ENCODE results near the gene CDC40. TPM values are rescaled to one million over a fixed set of nuclear protein-coding genes. Genes with fewer than 3 reads are reported as not detected.

CDC40 gene
- total RNA-seq, 1 donor, result 27.5 TPM

DNA sequence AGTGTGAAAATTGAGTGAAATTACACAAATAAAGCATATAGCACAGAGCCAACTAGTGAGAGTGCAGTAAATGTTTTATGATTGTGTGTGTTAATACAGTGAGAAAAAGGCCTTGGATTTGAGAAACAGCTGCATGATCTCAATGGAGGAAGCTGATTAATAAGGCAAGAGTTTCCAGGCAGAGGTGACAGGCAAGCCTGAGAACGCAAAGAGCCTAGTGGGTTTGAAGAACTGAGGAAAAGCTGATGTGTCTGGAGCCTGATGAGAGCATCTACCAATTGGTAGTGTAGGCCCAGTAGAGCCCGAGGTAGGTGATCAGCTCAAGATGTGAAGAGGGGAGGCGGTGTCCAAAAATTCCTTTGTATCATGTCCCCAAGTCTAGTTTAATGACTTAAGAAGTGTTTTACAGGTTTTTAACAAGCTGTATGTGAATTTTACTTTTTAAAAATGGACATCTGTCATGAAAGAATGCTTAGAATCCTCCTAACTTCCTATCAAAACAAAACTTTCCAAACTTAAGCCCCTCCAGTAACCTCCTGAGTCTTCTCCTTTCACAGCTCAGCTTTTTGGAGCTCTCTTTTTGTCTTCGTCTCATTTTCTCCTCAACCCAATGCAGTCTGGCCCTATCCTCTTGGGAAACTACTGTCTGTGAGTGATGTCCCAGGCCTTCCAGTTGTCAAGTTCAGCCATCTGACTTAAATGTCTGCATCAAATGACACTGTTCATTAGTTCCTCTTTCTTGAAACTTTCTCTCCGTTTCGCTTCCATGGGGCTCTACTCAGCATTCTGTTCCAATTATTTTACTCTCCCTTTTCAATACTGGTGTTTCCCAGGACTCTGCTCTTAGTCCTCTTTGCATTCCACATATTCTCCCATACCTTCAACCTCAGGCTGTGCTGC, 1.2 kb downstream of the CDC40 start:
- Histone ChIP-seq H3K9me3 (ENCODE audit: low read depth, low read length) (no peaks in the 10 kb centered on the region), H3K4me2 (ENCODE audit: insufficient read depth, low read length) (peak overlapping the region; percentile 90), H3K4me1 (ENCODE audit: insufficient read depth, low read length) (peaks cover 16% of the 10 kb centered on the region), H3K27ac (ENCODE audit: low read depth, low read length) (peak overlapping the region; percentile 90), H2AFZ (ENCODE audit: low read length) (peak overlapping the region; percentile 98), H4K20me1 (ENCODE audit: insufficient read depth, low read length) (peaks cover 17% of the 10 kb centered on the region), H3K27me3 (ENCODE audit: insufficient read depth, low read length) (no peaks in the 10 kb centered on the region), H3K36me3 (ENCODE audit: insufficient read depth, low read length) (no peaks in the 10 kb centered on the region), H3K4me3 (ENCODE audit: insufficient read depth, low read length) (peak overlapping the region; percentile 85), H3K79me2 (ENCODE audit: insufficient read depth, low read length) (peaks cover 73% of the 10 kb centered on the region)
- no peak for TF ChIP-seq CTCF (IDR thresholded peaks at IDR 0.05; ENCODE audit: extremely low read depth, low read depth, low read length)
- peak; percentile 72 for DNase-seq (ENCODE audit: insufficient read length, low spot score, missing footprints)

- H3K36me3 ChIP-seq (ENCODE audit: insufficient read depth, low read length), result no peaks in the 10 kb centered on the region
- TF ChIP-seq CTCF (IDR thresholded peaks at IDR 0.05; ENCODE audit: extremely low read depth, low read depth, low read length), result no peak
- H3K79me2 ChIP-seq (ENCODE audit: insufficient read depth, low read length), result peaks cover 83% of the 10 kb centered on the region
- H3K27me3 ChIP-seq (ENCODE audit: insufficient read depth, low read length), result no peaks in the 10 kb centered on the region
- no peaks in the 10 kb centered on the region for H3K9me3 ChIP-seq (ENCODE audit: low read depth, low read length)
- H3K4me1 ChIP-seq (ENCODE audit: insufficient read depth, low read length), result peaks cover 16% of the 10 kb centered on the region
- H4K20me1 ChIP-seq (ENCODE audit: insufficient read depth, low read length), result peaks cover 16% of the 10 kb centered on the region
- H3K27ac ChIP-seq (ENCODE audit: low read depth, low read length), result no peak overlapping the region
- H3K4me2 ChIP-seq (ENCODE audit: insufficient read depth, low read length), result no peak overlapping the region
- H3K4me3 ChIP-seq (ENCODE audit: insufficient read depth, low read length), result no peak overlapping the region
- no peak overlapping the region for H2AFZ ChIP-seq (ENCODE audit: low read length)
- peak; percentile 3 for DNase-seq (ENCODE audit: insufficient read length, low spot score, missing footprints)
These were observed 3.2 kb downstream of the CDC40 start for GRCh38 chr6:110183292-110183885.

GRCh38 chr6:110185879-110186278, 5.7 kb downstream of the CDC40 start:
- peaks cover 22% of the 10 kb centered on the region for H4K20me1 ChIP-seq (ENCODE audit: insufficient read depth, low read length)
- peaks cover 93% of the 10 kb centered on the region for H3K79me2 ChIP-seq (ENCODE audit: insufficient read depth, low read length)
- no peak overlapping the region for H2AFZ ChIP-seq (ENCODE audit: low read length)
- H3K36me3 ChIP-seq (ENCODE audit: insufficient read depth, low read length), result no peaks in the 10 kb centered on the region
- H3K4me3 ChIP-seq (ENCODE audit: insufficient read depth, low read length), result no peak overlapping the region
- no peak overlapping the region for H3K27ac ChIP-seq (ENCODE audit: low read depth, low read length)
- H3K4me1 ChIP-seq (ENCODE audit: insufficient read depth, low read length), result peaks cover 14% of the 10 kb centered on the region
- no peaks in the 10 kb centered on the region for H3K27me3 ChIP-seq (ENCODE audit: insufficient read depth, low read length)
- peak overlapping the region; percentile 17 for H3K4me2 ChIP-seq (ENCODE audit: insufficient read depth, low read length)
- no peaks in the 10 kb centered on the region for H3K9me3 ChIP-seq (ENCODE audit: low read depth, low read length)
- peak; percentile 31 for DNase-seq (ENCODE audit: insufficient read length, low spot score, missing footprints)
- no peak for TF ChIP-seq CTCF (IDR thresholded peaks at IDR 0.05; ENCODE audit: extremely low read depth, low read depth, low read length)

GRCh38 chr6:110188791-110189190, 8.6 kb downstream of the CDC40 start:
- Histone ChIP-seq H3K36me3 (ENCODE audit: insufficient read depth, low read length) (no peaks in the 10 kb centered on the region), H2AFZ (ENCODE audit: low read length) (no peak overlapping the region), H4K20me1 (ENCODE audit: insufficient read depth, low read length) (peaks cover 16% of the 10 kb centered on the region), H3K27ac (ENCODE audit: low read depth, low read length) (no peak overlapping the region), H3K4me1 (ENCODE audit: insufficient read depth, low read length) (no peaks in the 10 kb centered on the region), H3K9me3 (ENCODE audit: low read depth, low read length) (no peaks in the 10 kb centered on the region), H3K4me3 (ENCODE audit: insufficient read depth, low read length) (no peak overlapping the region), H3K79me2 (ENCODE audit: insufficient read depth, low read length) (peaks cover 80% of the 10 kb centered on the region), H3K4me2 (ENCODE audit: insufficient read depth, low read length) (no peak overlapping the region), H3K27me3 (ENCODE audit: insufficient read depth, low read length) (no peaks in the 10 kb centered on the region)
- no peak for TF ChIP-seq CTCF (IDR thresholded peaks at IDR 0.05; ENCODE audit: extremely low read depth, low read depth, low read length)
- peak; percentile 11 for DNase-seq (ENCODE audit: insufficient read length, low spot score, missing footprints)
